ENCODE results near the gene C12orf43. TPM values are rescaled to one million over a fixed set of nuclear protein-coding genes. Genes with fewer than 3 reads are reported as not detected.

The C12orf43 gene
- total and polyA plus RNA-seq, 4 donors: 6.8 to 8.2 (median 7.6) TPM

GRCh38 chr12:120981407-120981941 is 34.8 kb downstream of the C12orf43 start:
- Histone ChIP-seq H3K4me3 (ENCODE audit: low read depth in 1 of 3, low read length in 3 of 3) (peak overlapping the region in 2 of 3 donors; percentile 82 to 85), H3K27me3 (ENCODE audit: control insufficient read depth in 4 of 4, insufficient read depth in 4 of 4, low read length in 3 of 4) (no peaks in the 10 kb centered on the region), H3K9me3 (ENCODE audit: control insufficient read depth in 4 of 4, low read length in 3 of 4) (no peaks in the 10 kb centered on the region), H3K4me1 (ENCODE audit: control insufficient read depth in 4 of 4, insufficient read depth in 4 of 4, low read length in 3 of 4) (peaks cover 16 to 63% (median 50%) of the 10 kb centered on the region in 4 donors), H3K27ac (ENCODE audit: low read depth in 1 of 2, low read length in 2 of 2) (peak overlapping the region; percentile 22 to 63), H3K36me3 (ENCODE audit: control insufficient read depth in 4 of 4, insufficient read depth in 3 of 4, low read depth in 1 of 4, low read length in 3 of 4) (no peaks in the 10 kb centered on the region), H3K9ac (ENCODE audit: low read depth in 1 of 2, low read length in 2 of 2) (no peak overlapping the region)
- DNase-seq (ENCODE audit: low spot score): no peak
- no peak for TF ChIP-seq HNF4G (IDR thresholded peaks at IDR 0.05)
- no peak for TF ChIP-seq JUND (IDR thresholded peaks at IDR 0.05)
- TF ChIP-seq RAD21 (IDR thresholded peaks at IDR 0.05): no peak
- no peak for TF ChIP-seq TAF1 (conservative IDR thresholded peaks at IDR 0.05)
- no peak for TF ChIP-seq FOXA2 (IDR thresholded peaks at IDR 0.05)
- TF ChIP-seq CTCF (IDR thresholded peaks at IDR 0.05; ENCODE audit: low read depth, low read length, missing input control): no peak
- TF ChIP-seq REST (IDR thresholded peaks at IDR 0.05): no peak
- TF ChIP-seq EGR1 (IDR thresholded peaks at IDR 0.05; ENCODE audit: low read depth in 2 of 2): no peak
- TF ChIP-seq ZBTB33 (IDR thresholded peaks at IDR 0.05): no peak
- no peak for TF ChIP-seq NR2F2 (IDR thresholded peaks at IDR 0.05)
- no peak for TF ChIP-seq GABPA (IDR thresholded peaks at IDR 0.05 in 1 of 2, conservative IDR thresholded peaks at IDR 0.05 in 1 of 2)
- 23% methylated on average over 6 of the region's 6 CpGs for WGBS

- peak overlapping the region; percentile 22 to 63 for H3K27ac ChIP-seq (ENCODE audit: low read depth in 1 of 2, low read length in 2 of 2)
- TF ChIP-seq ZBTB33 (IDR thresholded peaks at IDR 0.05) (no peak), FOXA2 (IDR thresholded peaks at IDR 0.05) (peak; percentile 74), RXRA (IDR thresholded peaks at IDR 0.05) (peak in 1 of 2 donors; percentile 34), HNF4A (conservative IDR thresholded peaks at IDR 0.05) (peak; percentile 27 to 48), HNF4G (IDR thresholded peaks at IDR 0.05) (peak; percentile 22), EGR1 (IDR thresholded peaks at IDR 0.05; ENCODE audit: low read depth in 2 of 2) (no peak), SP1 (IDR thresholded peaks at IDR 0.05) (peak; percentile 31), FOXA1 (IDR thresholded peaks at IDR 0.05) (peak; percentile 76), TAF1 (conservative IDR thresholded peaks at IDR 0.05) (peak; percentile 64)
- H3K9me3 ChIP-seq (ENCODE audit: control insufficient read depth in 4 of 4, low read length in 3 of 4): no peaks in the 10 kb centered on the region
- H3K9ac ChIP-seq (ENCODE audit: low read depth in 1 of 2, low read length in 2 of 2): peak overlapping the region in 1 of 2 donors; percentile 53
- H3K4me1 ChIP-seq (ENCODE audit: control insufficient read depth in 4 of 4, insufficient read depth in 4 of 4, low read length in 3 of 4): peaks cover 16 to 62% (median 54%) of the 10 kb centered on the region in 4 donors
- no peaks in the 10 kb centered on the region for H3K36me3 ChIP-seq (ENCODE audit: control insufficient read depth in 4 of 4, insufficient read depth in 3 of 4, low read depth in 1 of 4, low read length in 3 of 4)
- H3K4me3 ChIP-seq (ENCODE audit: low read depth in 1 of 3, low read length in 3 of 3): peak overlapping the region; percentile 27 to 85 (median 82)
- WGBS: 35% methylated on average over 13 of the region's 13 CpGs
- no peak for DNase-seq (ENCODE audit: low spot score)
- H3K27me3 ChIP-seq (ENCODE audit: control insufficient read depth in 4 of 4, insufficient read depth in 4 of 4, low read length in 3 of 4): no peaks in the 10 kb centered on the region
Measured at GRCh38 chr12:120980800-120981368, 35.4 kb downstream of the C12orf43 start.
